Spleen (tissue), 7 donors: Measurements from ENCODE around the gene RNFT2.

Experiments
- POLR2A ChIP-seq, 3 donors: fragments of 450-650 bp; IDR thresholded peaks; one replicate each; pipeline ENCODE4 v1.5.1; 2017; ENCODE audit warnings: antibody characterized with exemption in 3 of 3, mild to moderate bottlenecking in 1 of 3
- POLR2AphosphoS5 ChIP-seq, 3 donors: sonication (generic); formaldehyde crosslinking; IDR thresholded peaks; one replicate each; pipeline ENCODE4 v1.5.1; 2017; ENCODE audit warnings: antibody characterized with exemption in 3 of 3
- TF ChIP-seq, protein P1 (sequence below), 11 experiments: fragments of 200-600 bp in 7 of 11; fragments of 450-650 bp in 4 of 11; sonication (generic) in 4 of 11; IDR thresholded peaks in 8 of 11; conservative IDR thresholded peaks in 3 of 11; 1 replicate in 7 of 11; 2 replicates in 4 of 11; pipeline versions ENCODE4 v1.4.0 to v1.8.0; 2016 to 2021; ENCODE audit warnings: antibody characterized with exemption in 11 of 11, inconsistent platforms in 4 of 11, mild to moderate bottlenecking in 1 of 11
- donor health status: DM: no; HTN: no; CAD: no; lungs with moderate emphysema.
- donor health status: DM: no; HTN: no; CAD: no.
- donor health status: DM: no; HTN: no; CAD: no.

DNA sequence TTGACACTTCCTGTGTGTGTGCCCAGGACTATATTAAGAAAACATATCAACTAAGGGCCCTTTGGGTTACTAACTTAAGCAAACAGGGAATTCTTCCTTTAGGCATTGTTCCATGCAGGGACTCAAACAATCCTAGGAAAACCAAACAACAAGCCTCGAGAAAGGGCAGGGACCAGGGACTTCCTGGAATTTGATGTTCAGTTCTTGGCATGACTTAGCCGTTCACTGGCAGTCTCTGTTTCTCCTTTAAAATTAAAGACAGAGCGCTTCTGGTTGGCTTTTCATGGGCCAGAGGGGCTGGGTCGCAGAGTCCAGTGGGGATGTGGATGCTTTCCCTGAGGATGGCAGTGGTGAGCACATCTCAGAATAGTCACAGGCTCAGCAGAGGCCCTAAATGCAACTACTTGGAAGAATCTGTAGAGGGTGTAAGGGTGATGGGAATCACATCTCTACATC is 35.2 kb downstream of the RNFT2 start:
- TF ChIP-seq POLR2A (IDR thresholded peaks at IDR 0.05) = no peak
- TF ChIP-seq POLR2AphosphoS5 (IDR thresholded peaks at IDR 0.05) = no peak
- TF ChIP-seq, protein P1, sequence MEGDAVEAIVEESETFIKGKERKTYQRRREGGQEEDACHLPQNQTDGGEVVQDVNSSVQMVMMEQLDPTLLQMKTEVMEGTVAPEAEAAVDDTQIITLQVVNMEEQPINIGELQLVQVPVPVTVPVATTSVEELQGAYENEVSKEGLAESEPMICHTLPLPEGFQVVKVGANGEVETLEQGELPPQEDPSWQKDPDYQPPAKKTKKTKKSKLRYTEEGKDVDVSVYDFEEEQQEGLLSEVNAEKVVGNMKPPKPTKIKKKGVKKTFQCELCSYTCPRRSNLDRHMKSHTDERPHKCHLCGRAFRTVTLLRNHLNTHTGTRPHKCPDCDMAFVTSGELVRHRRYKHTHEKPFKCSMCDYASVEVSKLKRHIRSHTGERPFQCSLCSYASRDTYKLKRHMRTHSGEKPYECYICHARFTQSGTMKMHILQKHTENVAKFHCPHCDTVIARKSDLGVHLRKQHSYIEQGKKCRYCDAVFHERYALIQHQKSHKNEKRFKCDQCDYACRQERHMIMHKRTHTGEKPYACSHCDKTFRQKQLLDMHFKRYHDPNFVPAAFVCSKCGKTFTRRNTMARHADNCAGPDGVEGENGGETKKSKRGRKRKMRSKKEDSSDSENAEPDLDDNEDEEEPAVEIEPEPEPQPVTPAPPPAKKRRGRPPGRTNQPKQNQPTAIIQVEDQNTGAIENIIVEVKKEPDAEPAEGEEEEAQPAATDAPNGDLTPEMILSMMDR (IDR thresholded peaks at IDR 0.05 in 8 of 11, conservative IDR thresholded peaks at IDR 0.05 in 3 of 11) = no peak
